ENCODE measurements around the gene LRP1. TPM values are rescaled to one million over a fixed set of nuclear protein-coding genes. Genes with fewer than 3 reads are reported as not detected.

Gene LRP1
- total RNA-seq, 1 donor from 2014 or later: 253 TPM

- H3K27me3 Mint-ChIP-seq (ENCODE audit: low read depth): no peaks in the 10 kb centered on the region
These were observed 20.7 kb upstream of the LRP1 start for GRCh38 chr12:57107456-57108155.

DNA sequence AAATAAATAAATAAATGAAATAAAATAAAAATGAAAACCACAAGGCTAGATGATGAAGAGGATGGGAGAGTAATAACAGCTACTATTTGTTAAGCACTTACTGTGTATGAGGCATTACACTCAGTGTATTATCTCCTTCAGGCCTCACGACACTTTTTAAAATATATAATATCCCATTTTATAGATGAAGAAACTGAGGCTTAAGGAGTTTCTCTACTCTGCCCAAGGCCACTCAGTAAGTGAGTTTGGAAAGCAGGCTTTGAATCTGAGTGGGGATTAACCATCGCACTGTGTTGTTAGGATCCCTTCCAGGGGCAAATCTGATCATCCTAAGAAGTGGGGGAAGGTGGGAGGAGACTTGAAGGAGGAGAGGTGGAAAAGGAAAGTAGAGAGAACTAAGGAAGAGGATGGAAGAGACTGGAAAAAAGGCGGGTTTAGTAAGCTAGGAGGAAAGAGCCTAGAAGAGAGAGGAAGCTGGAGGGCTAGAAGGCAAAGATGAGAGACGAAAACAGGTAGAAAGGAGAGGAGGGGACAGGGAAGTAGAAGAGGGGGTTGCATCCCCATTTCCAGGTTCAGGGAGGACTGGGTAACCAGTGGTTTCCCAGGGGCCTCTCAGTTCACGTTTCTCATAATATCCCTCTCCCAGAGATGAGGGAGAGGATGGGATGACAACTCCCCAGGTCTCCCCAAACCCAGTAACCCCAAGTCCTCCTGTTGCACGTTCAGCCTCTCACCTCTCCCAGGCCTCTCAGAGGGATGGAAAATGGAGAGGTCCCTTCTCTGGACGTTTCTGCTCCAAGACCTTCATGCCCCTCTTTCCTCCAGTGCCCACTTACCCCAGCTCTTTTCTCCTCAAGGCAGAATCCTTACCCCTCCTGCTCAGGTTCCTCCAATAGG lies 18.8 kb upstream of the LRP1 start:
- Mint-ChIP-seq H3K4me1 (peaks cover 40% of the 10 kb centered on the region), H3K27ac (peak overlapping the region; percentile 97), H3K27me3 (ENCODE audit: low read depth) (no peaks in the 10 kb centered on the region), H3K4me3 (peak overlapping the region; percentile 81), H3K9me3 (no peaks in the 10 kb centered on the region), H3K36me3 (peaks cover 23% of the 10 kb centered on the region)
- no peak for DNase-seq (ENCODE audit: low spot score in 2 of 2, unreplicated experiment in 2 of 2)
- TF ChIP-seq, protein P1, sequence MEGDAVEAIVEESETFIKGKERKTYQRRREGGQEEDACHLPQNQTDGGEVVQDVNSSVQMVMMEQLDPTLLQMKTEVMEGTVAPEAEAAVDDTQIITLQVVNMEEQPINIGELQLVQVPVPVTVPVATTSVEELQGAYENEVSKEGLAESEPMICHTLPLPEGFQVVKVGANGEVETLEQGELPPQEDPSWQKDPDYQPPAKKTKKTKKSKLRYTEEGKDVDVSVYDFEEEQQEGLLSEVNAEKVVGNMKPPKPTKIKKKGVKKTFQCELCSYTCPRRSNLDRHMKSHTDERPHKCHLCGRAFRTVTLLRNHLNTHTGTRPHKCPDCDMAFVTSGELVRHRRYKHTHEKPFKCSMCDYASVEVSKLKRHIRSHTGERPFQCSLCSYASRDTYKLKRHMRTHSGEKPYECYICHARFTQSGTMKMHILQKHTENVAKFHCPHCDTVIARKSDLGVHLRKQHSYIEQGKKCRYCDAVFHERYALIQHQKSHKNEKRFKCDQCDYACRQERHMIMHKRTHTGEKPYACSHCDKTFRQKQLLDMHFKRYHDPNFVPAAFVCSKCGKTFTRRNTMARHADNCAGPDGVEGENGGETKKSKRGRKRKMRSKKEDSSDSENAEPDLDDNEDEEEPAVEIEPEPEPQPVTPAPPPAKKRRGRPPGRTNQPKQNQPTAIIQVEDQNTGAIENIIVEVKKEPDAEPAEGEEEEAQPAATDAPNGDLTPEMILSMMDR (IDR thresholded peaks at IDR 0.05; ENCODE audit: unreplicated experiment): no peak

More at GRCh38 chr12:57107456-57108155, 20.7 kb upstream of the LRP1 start:
- H3K27ac Mint-ChIP-seq: peak overlapping the region; percentile 2
- H3K4me3 Mint-ChIP-seq: no peak overlapping the region
- no peak for DNase-seq (ENCODE audit: low spot score in 2 of 2, unreplicated experiment in 2 of 2)
- no peaks in the 10 kb centered on the region for H3K9me3 Mint-ChIP-seq
- TF ChIP-seq, protein P1 (IDR thresholded peaks at IDR 0.05; ENCODE audit: unreplicated experiment): no peak
- H3K36me3 Mint-ChIP-seq: peaks cover 30% of the 10 kb centered on the region
- H3K4me1 Mint-ChIP-seq: peaks cover 37% of the 10 kb centered on the region

DNA sequence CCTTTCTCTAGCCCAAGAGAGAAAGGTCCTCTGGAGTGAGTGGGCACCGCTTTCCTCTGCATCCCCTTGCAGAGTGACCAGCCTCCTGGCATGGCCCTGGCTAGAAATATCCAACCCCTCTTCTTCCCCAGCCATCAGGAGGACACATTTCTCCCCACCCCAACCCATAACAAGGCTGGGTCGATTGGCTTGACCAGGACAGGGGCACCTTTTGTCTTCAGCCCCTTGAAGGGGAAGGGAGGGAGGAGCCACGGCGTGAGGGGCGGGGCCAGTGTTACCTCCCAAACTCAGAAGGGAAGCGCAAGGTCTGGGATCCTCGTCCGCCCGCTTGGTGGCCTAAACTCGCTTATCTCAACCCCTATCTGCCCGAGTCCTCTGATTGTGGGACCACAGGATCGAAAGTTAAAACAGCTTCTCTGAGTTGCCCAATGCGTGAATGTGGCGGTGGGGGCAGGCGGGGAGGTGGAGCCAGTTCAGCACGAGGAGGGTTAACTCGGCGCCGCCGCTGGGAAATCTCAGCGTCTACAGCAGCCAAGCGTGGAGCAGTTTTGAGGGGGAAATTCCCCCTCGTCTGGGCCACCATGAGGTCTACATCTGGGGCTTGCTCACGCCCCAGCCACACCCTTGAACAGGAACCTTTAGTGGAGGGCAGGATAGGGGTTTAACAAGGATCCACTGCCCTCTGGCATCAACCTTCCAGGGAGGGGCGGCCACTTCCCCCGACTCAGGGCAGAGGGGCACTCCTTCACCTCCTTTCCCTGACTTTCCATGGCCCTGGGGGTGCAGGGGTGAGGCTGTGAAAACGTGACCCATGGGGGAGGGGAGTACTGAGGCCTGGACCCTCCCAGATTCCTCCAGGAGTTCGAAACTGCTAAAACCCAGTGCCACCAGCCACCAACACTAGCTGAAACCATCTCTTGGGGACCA lies 17.9 kb upstream of the LRP1 start:
- no peaks in the 10 kb centered on the region for H3K9me3 Mint-ChIP-seq
- no peaks in the 10 kb centered on the region for H3K27me3 Mint-ChIP-seq (ENCODE audit: low read depth)
- peak in 1 of 2 experiments; percentile 74 for DNase-seq (ENCODE audit: low spot score in 2 of 2, unreplicated experiment in 2 of 2)
- H3K36me3 Mint-ChIP-seq: peaks cover 18% of the 10 kb centered on the region
- peak overlapping the region; percentile 81 for H3K4me3 Mint-ChIP-seq
- TF ChIP-seq, protein P1 (IDR thresholded peaks at IDR 0.05; ENCODE audit: unreplicated experiment): no peak
- peak overlapping the region; percentile 97 for H3K27ac Mint-ChIP-seq
- H3K4me1 Mint-ChIP-seq: peaks cover 40% of the 10 kb centered on the region

DNA sequence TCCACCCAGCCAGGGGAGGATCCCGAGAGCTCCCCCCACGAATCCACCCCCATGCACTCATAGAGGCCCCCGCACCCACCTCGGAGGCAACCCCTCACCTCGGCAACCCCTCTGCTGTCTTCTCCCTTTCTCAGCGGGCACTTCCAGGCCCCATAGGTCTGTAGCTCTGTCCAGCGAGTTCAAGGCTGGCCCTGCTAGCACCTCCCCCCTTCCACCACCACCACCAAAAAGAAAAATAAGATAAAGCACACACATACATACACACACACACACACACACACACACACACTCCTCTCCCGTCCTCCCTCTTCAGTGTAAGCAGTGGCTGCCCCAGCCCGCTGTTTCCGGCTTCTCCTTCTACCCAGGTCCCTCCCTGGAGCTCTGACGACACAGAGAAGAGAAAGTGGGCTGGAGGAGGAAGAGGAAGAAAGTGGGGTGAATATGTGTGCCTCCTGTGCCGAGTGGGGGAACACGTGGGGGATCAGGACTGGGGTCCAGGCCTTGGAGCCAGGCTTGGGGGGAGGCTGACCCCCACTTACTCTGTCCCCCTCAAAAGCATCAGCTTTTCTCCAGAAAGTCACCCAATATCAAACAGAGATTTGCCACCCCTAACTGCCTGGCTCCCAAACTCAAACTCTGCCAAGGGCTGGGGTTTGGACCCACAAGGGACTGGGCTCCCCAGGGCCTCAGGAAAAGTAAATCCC lies 17.1 kb upstream of the LRP1 start, which contains the start of gene STAT6:
TSS of gene STAT6 (minus strand) at position 332 of the 704 bp plus-strand sequence. CDS start 3,084 bp downstream, outside the sequence.
- peak in 1 of 2 experiments; percentile 68 for DNase-seq (ENCODE audit: low spot score in 2 of 2, unreplicated experiment in 2 of 2)
- H3K27ac Mint-ChIP-seq: peak within 1 kb of the TSS; percentile 97
- peaks cover 12% of the 10 kb centered on the region for H3K36me3 Mint-ChIP-seq
- TF ChIP-seq, protein P1 (IDR thresholded peaks at IDR 0.05; ENCODE audit: unreplicated experiment): no peak
- H3K4me1 Mint-ChIP-seq: peaks cover 43% of the 10 kb centered on the region
- no peaks in the 10 kb centered on the region for H3K27me3 Mint-ChIP-seq (ENCODE audit: low read depth)
- peak within 1 kb of the TSS; percentile 81 for H3K4me3 Mint-ChIP-seq
- no peaks in the 10 kb centered on the region for H3K9me3 Mint-ChIP-seq
